PC-3 (cell line): ENCODE measurements around the gene WWC2.

ENCODE experiments used
- EZH2 ChIP-seq: fragments of 300-600 bp; sonication (generic); IDR thresholded peaks from one replicate; pipeline ENCODE4 v1.6.1; 2017; ENCODE audit warnings: antibody characterized with exemption, mild to moderate bottlenecking, low read length; ENCODE audit not compliant: unreplicated experiment
- TF ChIP-seq, protein P1 (sequence below): fragments of 300-600 bp; sonication (generic); conservative IDR thresholded peaks from 2 replicates; pipeline ENCODE4 v1.5.1; 2017; ENCODE audit warnings: antibody characterized with exemption, low read depth, mild to moderate bottlenecking, low read length

DNA sequence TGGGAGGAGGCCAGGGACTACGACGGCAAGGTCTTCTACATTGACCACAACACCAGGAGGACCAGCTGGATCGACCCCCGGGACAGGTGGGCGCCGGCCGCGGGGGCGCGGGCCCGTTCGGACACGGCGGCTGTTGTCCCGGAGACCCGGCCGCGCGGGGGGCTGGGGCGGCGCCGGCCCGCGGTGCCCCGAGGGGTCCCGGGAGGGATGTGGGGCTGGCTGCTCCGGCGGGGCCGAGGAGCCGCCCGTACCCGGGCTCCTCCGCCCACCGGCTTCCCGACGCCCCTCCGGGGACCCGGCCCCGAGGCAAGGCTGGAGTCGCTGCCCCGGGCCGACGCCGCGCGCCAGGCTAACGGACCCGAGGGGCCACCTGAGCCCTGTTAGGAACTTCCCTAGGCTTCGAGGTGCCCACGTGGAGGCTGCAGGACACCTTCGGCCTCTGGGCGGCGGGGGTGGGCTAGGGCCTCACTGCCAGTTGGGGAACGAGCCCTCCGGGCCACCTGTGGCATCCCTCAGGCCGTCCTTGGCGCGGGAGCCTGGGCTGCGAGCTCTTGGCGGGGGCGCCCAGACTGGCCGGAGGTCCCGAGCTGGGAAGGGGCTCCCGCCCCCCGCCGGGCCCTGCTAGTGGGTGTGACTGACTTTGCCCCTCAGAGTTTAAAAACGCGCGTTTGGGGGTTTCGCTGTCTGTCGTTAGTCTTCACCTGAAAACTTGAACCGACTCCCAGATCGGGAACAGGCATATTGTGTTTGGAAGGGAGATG is 660 bp downstream of the WWC2 start:
- TF ChIP-seq, protein P1, sequence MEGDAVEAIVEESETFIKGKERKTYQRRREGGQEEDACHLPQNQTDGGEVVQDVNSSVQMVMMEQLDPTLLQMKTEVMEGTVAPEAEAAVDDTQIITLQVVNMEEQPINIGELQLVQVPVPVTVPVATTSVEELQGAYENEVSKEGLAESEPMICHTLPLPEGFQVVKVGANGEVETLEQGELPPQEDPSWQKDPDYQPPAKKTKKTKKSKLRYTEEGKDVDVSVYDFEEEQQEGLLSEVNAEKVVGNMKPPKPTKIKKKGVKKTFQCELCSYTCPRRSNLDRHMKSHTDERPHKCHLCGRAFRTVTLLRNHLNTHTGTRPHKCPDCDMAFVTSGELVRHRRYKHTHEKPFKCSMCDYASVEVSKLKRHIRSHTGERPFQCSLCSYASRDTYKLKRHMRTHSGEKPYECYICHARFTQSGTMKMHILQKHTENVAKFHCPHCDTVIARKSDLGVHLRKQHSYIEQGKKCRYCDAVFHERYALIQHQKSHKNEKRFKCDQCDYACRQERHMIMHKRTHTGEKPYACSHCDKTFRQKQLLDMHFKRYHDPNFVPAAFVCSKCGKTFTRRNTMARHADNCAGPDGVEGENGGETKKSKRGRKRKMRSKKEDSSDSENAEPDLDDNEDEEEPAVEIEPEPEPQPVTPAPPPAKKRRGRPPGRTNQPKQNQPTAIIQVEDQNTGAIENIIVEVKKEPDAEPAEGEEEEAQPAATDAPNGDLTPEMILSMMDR, result no peak
- no peak for TF ChIP-seq EZH2
